Panc1 (cell line): ENCODE results near the gene NAP1L5. TPM values are rescaled to one million over a fixed set of nuclear protein-coding genes. Genes with fewer than 3 reads are reported as not detected.

Experiments used
- ATAC-seq: fragments of 200-7000 bp; cut with Tn5 transposase; 2 replicates; pipeline ENCODE4 v1.9.1; 2020; ENCODE audit warnings: mild to moderate bottlenecking, moderate library complexity
- BruUV-seq: library from RNA; stranded (reverse); fragments of 400-500 nt; replicated peaks from 2 replicates; lab custom pipeline; 2021; lab: Mats Ljungman, UMichigan
- CTCF ChIA-PET: fragments of 300-600 bp; sonication (Branson Sonifier 250); formaldehyde crosslinking; loops from one replicate; lab custom pipeline; 2022; ENCODE audit warnings: antibody characterized with exemption; lab: Charles Lee
- POLR2A ChIA-PET: fragments of 300-600 bp; sonication (Branson Sonifier 250); formaldehyde crosslinking; loops from one replicate; lab custom pipeline; 2022; ENCODE audit warnings: antibody characterized with exemption; lab: Charles Lee
- DNase-seq: peaks from one replicate; pipeline ENCODE4 v3.0.0-alpha.2; 2010; ENCODE audit warnings: low read depth, low spot score
- H3K27ac ChIP-seq: 2 replicates; pipeline ENCODE4 v1.5.1; 2011; ENCODE audit warnings: mild to moderate bottlenecking, low read length, inconsistent platforms
- H3K27me3 ChIP-seq: fragments of 200-500 bp; sonication (Bioruptor generic); 2 replicates; pipeline ENCODE4 v1.6.0; 2014; ENCODE audit warnings: low read length, inconsistent platforms; ENCODE audit not compliant: control insufficient read depth, insufficient read depth
- H3K36me3 ChIP-seq: fragments of 200-500 bp; sonication (Bioruptor generic); 2 replicates; pipeline ENCODE4 v1.5.1; 2014; ENCODE audit warnings: inconsistent platforms, mild to moderate bottlenecking, low read length, moderate library complexity; ENCODE audit not compliant: control insufficient read depth, insufficient read depth
- H3K4me1 ChIP-seq: 2 replicates; pipeline ENCODE4 v1.5.1; 2011; ENCODE audit warnings: inconsistent platforms, mild to moderate bottlenecking, low read length, moderate library complexity; ENCODE audit not compliant: control insufficient read depth, insufficient read depth
- H3K4me3 ChIP-seq, 2 experiments: 2 replicates each; pipeline ENCODE4 v1.5.1; 2011 to 2012; ENCODE audit warnings: low read depth in 2 of 2, low read length in 2 of 2, mild to moderate bottlenecking in 2 of 2, inconsistent platforms in 1 of 2, moderate library complexity in 1 of 2
- H3K9me3 ChIP-seq: fragments of 200-500 bp; sonication (Bioruptor generic); 2 replicates; pipeline ENCODE4 v1.5.1; 2014; ENCODE audit warnings: low read depth, mild to moderate bottlenecking, inconsistent platforms, low read length, moderate library complexity; ENCODE audit not compliant: control insufficient read depth, insufficient read depth
- CTCF ChIP-seq: fragments of 450-650 bp; IDR thresholded peaks from 2 replicates; pipeline ENCODE4 v1.5.1; 2017; ENCODE audit warnings: mild to moderate bottlenecking
- POLR2AphosphoS5 ChIP-seq: IDR thresholded peaks from 2 replicates; pipeline ENCODE4 v1.6.1; 2012; ENCODE audit warnings: mild to moderate bottlenecking, low read depth, low read length, moderate library complexity
- REST ChIP-seq, 2 experiments: IDR thresholded peaks; 2 replicates each; pipeline ENCODE4 v1.6.1; 2011 to 2012; ENCODE audit warnings: low read depth in 2 of 2, control low read depth in 1 of 2, low read length in 1 of 2, mild to moderate bottlenecking in 1 of 2, moderate library complexity in 1 of 2; ENCODE audit not compliant: insufficient read depth in 1 of 2
- SIN3A ChIP-seq: IDR thresholded peaks from 2 replicates; pipeline ENCODE4 v1.6.1; 2012; ENCODE audit warnings: low read depth, mild to moderate bottlenecking, low read length, moderate library complexity, borderline replicate concordance; ENCODE audit not compliant: insufficient read depth
- TCF7L2 ChIP-seq: IDR thresholded peaks from 2 replicates; pipeline ENCODE4 v1.6.1; 2011; ENCODE audit warnings: mild to moderate bottlenecking, low read depth, low read length, inconsistent platforms
- in situ Hi-C: cut with HindIII; loops from 2 replicates; pipeline ENCODE4 v1.10.0; 2016; ENCODE audit warnings: low sequenced_read_pairs, low pct_unique_long_range_greater_than_20kb
- intact Hi-C: fragments of 100-400 bp; cut with micrococcal nuclease; formaldehyde crosslinking; loops from one replicate; pipeline ENCODE4 v1.10.0; 2022; ENCODE audit not compliant: unreplicated experiment
- total RNA-seq: library from RNA; stranded (reverse); gene quantifications from one replicate; pipeline ENCODE4 v1.2.1, GENCODE V29; 2021; ENCODE audit not compliant: unreplicated experiment

The NAP1L5 gene
- total RNA-seq, 1 experiment from 2014 or later: 0.67 TPM

GRCh38 chr4:88746206-88746605, 48.6 kb upstream of the NAP1L5 start:
- ATAC-seq: no peak
- H3K27ac ChIP-seq: no peak overlapping the region
- TF ChIP-seq SIN3A: no peak
- TF ChIP-seq TCF7L2: no peak
- TF ChIP-seq POLR2AphosphoS5: no peak
- no peak for TF ChIP-seq REST (IDR thresholded peaks at IDR 0.05; ENCODE audit: insufficient read depth in 1 of 2, low read depth in 2 of 2, low read length in 1 of 2)
- no peak for TF ChIP-seq CTCF
- ChIA-PET CTCF (no interaction called here), POLR2A (no interaction called here)
- in situ Hi-C loops: no loop called here
- H3K4me3 ChIP-seq: no peak overlapping the region
- H3K36me3 ChIP-seq: no peaks in the 10 kb centered on the region
- H3K4me1 ChIP-seq: no peaks in the 10 kb centered on the region
- intact Hi-C loops: no loop called here
- no peaks in the 10 kb centered on the region for H3K9me3 ChIP-seq
- DNase-seq: no peak
- no peaks in the 10 kb centered on the region for H3K27me3 ChIP-seq
- no TSS peak for BruUV-seq

- Histone ChIP-seq H3K27me3 (no peaks in the 10 kb centered on the region), H3K4me3 (no peak overlapping the region), H3K27ac (no peak overlapping the region), H3K4me1 (no peaks in the 10 kb centered on the region), H3K9me3 (no peaks in the 10 kb centered on the region), H3K36me3 (no peaks in the 10 kb centered on the region)
- ATAC-seq (no peak), DNase-seq (no peak)
- BruUV-seq: no TSS peak
- intact Hi-C loops: no loop called here
- CTCF ChIA-PET: no interaction called here
- POLR2A ChIA-PET: no interaction called here
- TF ChIP-seq CTCF (no peak), POLR2AphosphoS5 (no peak), TCF7L2 (no peak), SIN3A (no peak), REST (IDR thresholded peaks at IDR 0.05; ENCODE audit: insufficient read depth in 1 of 2, low read depth in 2 of 2, low read length in 1 of 2) (no peak)
- in situ Hi-C loops: no loop called here
These were observed 48.0 kb upstream of the NAP1L5 start for GRCh38 chr4:88745581-88746163.
